K562 (cell line): ENCODE data around the gene LAMB2. TPM values are rescaled to one million over a fixed set of nuclear protein-coding genes. Genes with fewer than 3 reads are reported as not detected.

Source experiments
- ATAC-seq: fragments of 200-7000 bp; cut with Tn5 transposase; 3 replicates; pipeline ENCODE4 v1.9.1; 2020; ENCODE audit warnings: moderate library complexity
- BruUV-seq: library from RNA; stranded (reverse); fragments of 400-500 nt; replicated peaks from 2 replicates; lab custom pipeline; 2021; lab: Mats Ljungman, UMichigan
- CTCF ChIA-PET: fragments of 300-600 bp; formaldehyde crosslinking; extraction: SDS; loops from one replicate; lab custom pipeline; 2021; ENCODE audit warnings: low intra/inter-chr PET ratio; lab: Yijun Ruan, JAX
- POLR2A ChIA-PET: fragments of 300-600, 350-650 bp; sonication (Branson Sonifier 250); formaldehyde crosslinking; extraction: SDS; loops from one replicate; lab custom pipeline; 2021; ENCODE audit warnings: antibody characterized with exemption, inconsistent platforms; lab: Yijun Ruan, JAX
- DNase-seq, 4 experiments: peaks; one replicate each; pipeline versions ENCODE4 v3.0.0 to v3.0.0-alpha.2; 2011 to 2018; ENCODE audit warnings: low spot score in 3 of 4, mixed read lengths in 3 of 4; ENCODE audit errors: extremely low read depth in 1 of 4
- FAIRE-seq: peaks from 2 replicates; lab custom pipeline; 2011; peaks lifted over from hg19 to GRCh38; lab: Jason Lieb, UNC
- H2AFZ ChIP-seq: 2 replicates; pipeline ENCODE4 v1.6.0; 2011; ENCODE audit warnings: low read depth, low read length, control low read depth, inconsistent platforms
- H3K27ac ChIP-seq: fragments of 200-600 bp; 3 replicates; pipeline ENCODE4 v1.8.0; 2011; ENCODE audit warnings: low read depth, mild to moderate bottlenecking, control low read depth, inconsistent platforms, low read length, moderate library complexity, mixed read lengths; ENCODE audit errors: extremely low read depth
- H3K27me3 ChIP-seq, 2 experiments: fragments of 300-600 bp in 1 of 2; 2 replicates in 1 of 2; 3 replicates in 1 of 2; pipeline versions ENCODE4 v1.6.0 to v1.8.0; 2011; ENCODE audit warnings: inconsistent platforms in 2 of 2, low read length in 2 of 2, mild to moderate bottlenecking in 1 of 2, mixed read lengths in 1 of 2, moderate library complexity in 1 of 2; ENCODE audit not compliant: control insufficient read depth in 2 of 2, insufficient read depth in 2 of 2
- H3K36me3 ChIP-seq: fragments of 300-600 bp; 3 replicates; pipeline ENCODE4 v1.8.0; 2011; ENCODE audit warnings: mild to moderate bottlenecking, low read length, inconsistent platforms; ENCODE audit not compliant: control insufficient read depth, insufficient read depth
- H3K4me1 ChIP-seq, 2 experiments: fragments of 200-600 bp in 1 of 2; replicated peaks in 1 of 2; 2 replicates in 1 of 2; 3 replicates in 1 of 2; pipeline versions ENCODE4 v1.5.1 to v1.8.0; 2011; ENCODE audit warnings: inconsistent platforms in 2 of 2, low read length in 2 of 2, mild to moderate bottlenecking in 1 of 2, mixed read lengths in 1 of 2, moderate library complexity in 1 of 2; ENCODE audit not compliant: control insufficient read depth in 2 of 2, insufficient read depth in 2 of 2
- H3K4me2 ChIP-seq: 2 replicates; pipeline ENCODE4 v1.6.1; 2011; ENCODE audit warnings: low read length, control low read depth, inconsistent platforms, mixed read lengths; ENCODE audit not compliant: insufficient read depth
- H3K4me3 ChIP-seq: fragments of 200-600 bp; sonication (generic), shearing (Covaris generic); 2 replicates; pipeline ENCODE4 v1.5.1; 2016; ENCODE audit warnings: control low read depth, inconsistent platforms
- H3K79me2 ChIP-seq: fragments of 200-600 bp; 3 replicates; pipeline ENCODE4 v1.8.0; 2011; ENCODE audit warnings: low read length, inconsistent platforms; ENCODE audit not compliant: control insufficient read depth, insufficient read depth
- H3K9ac ChIP-seq, 2 experiments: 2 replicates each; pipeline versions ENCODE4 v1.6.0 to v1.6.1; 2011; ENCODE audit warnings: low read depth in 2 of 2, low read length in 2 of 2, control low read depth in 1 of 2, inconsistent platforms in 1 of 2, mild to moderate bottlenecking in 1 of 2, mixed read lengths in 1 of 2; ENCODE audit not compliant: insufficient read depth in 1 of 2
- H3K9me1 ChIP-seq: one replicate; pipeline ENCODE4 v1.6.0; 2011; ENCODE audit warnings: inconsistent platforms, mild to moderate bottlenecking, low read length, moderate library complexity; ENCODE audit not compliant: control insufficient read depth, insufficient read depth
- H3K9me3 ChIP-seq: replicated peaks from 2 replicates; pipeline ENCODE4 v1.5.1; 2011; ENCODE audit warnings: low read depth, low read length, inconsistent platforms; ENCODE audit not compliant: control insufficient read depth, insufficient read depth
- H4K20me1 ChIP-seq: replicated peaks from 2 replicates; pipeline ENCODE4 v1.6.1; 2011; ENCODE audit warnings: low read length, inconsistent platforms, mixed read lengths; ENCODE audit not compliant: control insufficient read depth, insufficient read depth
- FOXM1 ChIP-seq, 2 experiments: fragments of 450-650 bp in 1 of 2; sonication (generic) in 1 of 2; formaldehyde crosslinking in 1 of 2; IDR thresholded peaks; 2 replicates each; pipeline versions ENCODE4 v1.6.1 to v1.9.0; 2017 to 2022; ENCODE audit warnings: low read depth in 2 of 2, mild to moderate bottlenecking in 2 of 2, missing genetic modification reagents in 1 of 2, moderate library complexity in 1 of 2
- ZBTB40 ChIP-seq, 2 experiments: fragments of 450-650 bp in 1 of 2; sonication (generic) in 1 of 2; formaldehyde crosslinking in 1 of 2; IDR thresholded peaks; 2 replicates each; pipeline versions ENCODE4 v1.7.1 to v1.9.0; 2016 to 2022; ENCODE audit warnings: inconsistent platforms in 1 of 2, mild to moderate bottlenecking in 1 of 2, missing genetic modification reagents in 1 of 2
- WGBS: fragments of 100-300 bp; shearing (Covaris generic); methylation state at CpG from one replicate; pipeline ENCODE4 v1.1.6; 2016; ENCODE audit warnings: low coverage, mixed read lengths; ENCODE audit not compliant: insufficient coverage; ENCODE audit errors: missing lambda C conversion rate; 5-methylcytosine and 5-hydroxymethylcytosine counted together
- in situ Hi-C: fragments of 300-500 bp; cut with MboI; formaldehyde crosslinking; loops from 4 replicates; pipeline ENCODE4 v1.15.0; 2018; ENCODE audit warnings: inconsistent platforms, mixed read lengths
- intact Hi-C: fragments of 100-400 bp; cut with micrococcal nuclease; formaldehyde crosslinking; loops from 2 replicates; pipeline ENCODE4 v1.14.2; 2022
- polyA plus RNA-seq, 8 experiments: library from polyadenylated mRNA; depleted of rRNA in 4 of 8; stranded (reverse) in 5 of 8; unstranded in 3 of 8; fragments of >200 nt; fragmentation: Nextera tagmentation in 2 of 8; fragmentation: Illumina TruSeq in 1 of 8; extraction: Ambion mirVana in 2 of 8; extraction: Trizol in 1 of 8; gene quantifications; 2 replicates each; pipeline versions ENCODE4 v1.2.1 to v1.2.3, GENCODE V29; 2011 to 2014; ENCODE audit warnings: inconsistent platforms in 1 of 8, missing spikeins in 1 of 8
- total RNA-seq, 7 experiments: library from RNA; depleted of rRNA in 6 of 7; stranded (reverse); fragments of >200 nt in 6 of 7; fragmentation: Illumina TruSeq in 2 of 7; extraction: Trizol in 2 of 7; gene quantifications; 2 replicates each; pipeline versions ENCODE4 v1.2.1 to v1.2.3, GENCODE V29; 2011 to 2021; ENCODE audit warnings: low replicate concordance in 1 of 7

The LAMB2 gene
- total and polyA plus RNA-seq, 9 of the 15 experiments (the other 6 are each of a cell fraction or from before 2014, with no cell fraction given): 1.4 to 26.0 (median 16.2) TPM

DNA sequence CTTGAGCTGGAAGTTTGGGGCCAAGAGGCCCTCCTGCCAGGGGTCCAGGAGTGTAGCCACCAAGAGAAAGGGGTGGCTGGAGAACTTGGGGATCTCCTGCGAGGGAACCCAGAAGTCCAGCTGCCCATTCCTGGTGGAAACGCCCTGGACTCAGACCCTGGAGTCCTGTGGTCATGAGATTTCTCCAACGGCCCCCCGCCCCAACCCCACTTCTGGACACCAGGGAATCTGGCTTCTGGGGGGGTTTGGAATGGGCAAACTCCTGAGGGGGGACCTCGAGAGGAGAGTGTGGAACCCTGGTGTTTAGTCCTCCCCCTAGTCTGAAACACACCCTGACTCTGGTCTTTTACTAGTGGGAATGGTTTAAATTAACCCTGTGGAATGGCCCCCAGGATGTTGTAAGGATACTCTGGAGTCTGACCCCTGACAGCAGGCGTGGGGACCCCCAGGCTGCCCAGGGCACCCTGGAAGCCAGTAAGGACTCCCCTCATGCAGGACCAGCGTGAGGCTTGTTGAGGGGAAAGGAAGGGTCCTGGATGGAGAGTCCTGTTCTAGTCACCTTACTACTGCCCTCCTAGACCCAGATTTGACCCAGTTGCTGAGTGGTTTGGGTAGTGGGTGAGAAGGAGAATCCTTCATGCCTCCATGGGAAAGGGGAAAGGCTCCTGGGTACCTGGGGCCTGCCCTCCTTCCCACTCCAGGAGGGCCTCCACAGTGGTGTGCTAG, 39.1 kb upstream of the LAMB2 start:
- POLR2A ChIA-PET: interaction anchor here (0.6 to 1.2 kb wide), 5 partner anchors 9 to 823 kb away, joined by 3 to 5 read pairs (median 3); no protein-coding TSS in a partner anchor
- in situ Hi-C loops: loop anchor here (25.0 kb wide), 1 partner anchor 265 kb away; the partner anchor contains the start of gene NICN1
- DNase-seq: no peak

More for the DNA sequence above, 39.1 kb upstream of the LAMB2 start:
- ATAC-seq (no peak; the same call in 1 of the 3 replicates), FAIRE-seq (no peak)
- 0 out of 2 replicates have a peak, but pooled peaks have one; percentile 2 for TF ChIP-seq ZBTB40 (IDR thresholded peaks at IDR 0.05)
- TF ChIP-seq ZBTB40 (CRISPR knock-in tag; IDR thresholded peaks at IDR 0.05): no peak
- TF ChIP-seq FOXM1 (IDR thresholded peaks at IDR 0.05; ENCODE audit: low read depth): no peak
- no peak for TF ChIP-seq FOXM1 (CRISPR knock-in tag; IDR thresholded peaks at IDR 0.05; ENCODE audit: low read depth)
- H3K79me2 ChIP-seq: peaks cover 25% of the 10 kb centered on the region
- H3K36me3 ChIP-seq: peaks cover 16% of the 10 kb centered on the region
- 9% methylated on average over 4 of the region's 7 CpGs for WGBS
- intact Hi-C loops: loop anchor here (5.0 kb wide), 4 partner anchors 65 to 275 kb away; partner anchors contain the start of genes C3orf62 and USP4
- peak overlapping the region; percentile 72 for H3K4me3 ChIP-seq
- BruUV-seq: TSS peak; percentile 46
- H3K27ac ChIP-seq: peak overlapping the region; percentile 87
- peaks cover 33 to 52% of the 10 kb centered on the region in 2 experiments for H3K4me1 ChIP-seq
- peaks cover 3% of the 10 kb centered on the region for H3K9me1 ChIP-seq
- peak overlapping the region; percentile 98 for H2AFZ ChIP-seq
- no peaks in the 10 kb centered on the region for H3K9me3 ChIP-seq
- no peaks in the 10 kb centered on the region; the same call in 1 of the 2 replicates for H4K20me1 ChIP-seq
- peak overlapping the region; percentile 84 for H3K4me2 ChIP-seq
- CTCF ChIA-PET: no interaction called here
- H3K9ac ChIP-seq: peak overlapping the region; percentile 67 to 88
- H3K27me3 ChIP-seq: no peaks in the 10 kb centered on the region
